Activated CD4-positive, alpha-beta T cell treated with anti-CD3 and anti-CD28 coated beads for 48 hours (primary cell): ENCODE measurements around the gene ANKRD49.
"Not testable (repeated sequence)": the region's sequence is repeated elsewhere in the genome, so short reads cannot be mapped to it uniquely, and the experiment has no call there.

Experiments used
- DNase-seq: peaks from one replicate; pipeline ENCODE4 v3.0.0-alpha.2; 2020

The ANKRD49 gene, protein sequence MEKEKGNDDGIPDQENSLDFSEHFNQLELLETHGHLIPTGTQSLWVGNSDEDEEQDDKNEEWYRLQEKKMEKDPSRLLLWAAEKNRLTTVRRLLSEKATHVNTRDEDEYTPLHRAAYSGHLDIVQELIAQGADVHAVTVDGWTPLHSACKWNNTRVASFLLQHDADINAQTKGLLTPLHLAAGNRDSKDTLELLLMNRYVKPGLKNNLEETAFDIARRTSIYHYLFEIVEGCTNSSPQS

GRCh38 chr11:94493281-94494125 lies at the start of gene ANKRD49, which contains the start of gene MRE11:
Gene ANKRD49, plus strand, starts transcription at chr11:94493984. Its CDS starts 2,710 bp downstream, at chr11:94496694.
Gene MRE11, minus strand, starts transcription at chr11:94493844. Its CDS starts 1,043 bp downstream, at chr11:94492801.
- peak; percentile 96 for DNase-seq

DNA sequence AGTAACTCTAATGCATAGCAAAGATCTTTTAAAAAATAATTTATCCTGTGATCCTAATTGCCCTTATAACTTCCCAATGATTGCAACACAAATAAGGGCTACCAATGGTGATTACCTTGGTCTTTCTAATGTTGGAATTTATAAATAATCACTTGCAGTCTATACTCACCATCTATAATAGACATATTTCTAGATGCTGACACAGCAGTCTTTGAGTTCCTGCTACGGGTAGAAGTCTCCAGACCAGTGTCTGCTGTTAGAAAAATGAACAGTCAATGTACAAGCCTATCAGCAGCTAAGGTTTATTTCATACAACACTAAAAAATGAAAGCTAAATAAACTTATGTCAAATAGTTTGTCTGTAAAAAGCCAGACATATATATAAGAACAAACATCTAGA lies 48.1 kb upstream of the ANKRD49 start:
- no peak for DNase-seq

DNA sequence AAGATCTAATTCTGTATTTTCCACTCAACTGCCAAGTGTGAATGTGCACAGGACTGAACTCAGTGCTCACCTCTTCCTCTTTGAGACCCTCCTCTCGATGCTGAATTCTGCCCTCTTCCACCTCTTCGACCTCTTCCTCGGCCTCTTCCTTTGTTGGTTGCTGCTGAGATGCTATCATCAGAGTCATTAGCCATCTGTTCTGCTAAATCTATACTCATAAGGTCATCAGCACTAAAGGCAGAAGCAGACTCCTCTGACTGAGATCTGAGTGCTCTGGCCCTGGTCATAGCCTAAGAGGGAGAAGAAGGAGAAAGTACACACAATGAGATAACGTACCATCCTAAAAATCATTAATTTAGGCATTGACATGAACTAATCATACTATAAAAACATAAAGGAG lies 46.6 kb upstream of the ANKRD49 start:
- DNase-seq, result no peak

DNA sequence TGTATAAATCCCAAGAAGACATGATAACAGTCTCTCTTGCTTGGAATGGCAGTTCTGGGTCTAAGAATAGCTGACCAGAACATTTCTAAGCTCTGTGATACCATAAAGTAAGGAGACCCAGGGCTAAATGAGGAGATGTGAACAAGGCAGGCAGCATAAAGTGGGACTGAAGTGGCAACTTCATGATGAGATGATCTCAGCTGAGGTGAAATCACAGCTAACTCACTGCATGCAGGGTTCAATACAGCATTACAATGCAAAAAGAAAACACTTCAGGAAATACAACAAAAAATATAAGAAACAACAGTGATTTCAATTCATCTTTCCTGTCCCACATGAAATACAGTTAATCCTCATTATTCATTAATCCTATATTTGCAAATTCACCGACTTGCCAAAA lies 44.8 kb upstream of the ANKRD49 start:
- no peak for DNase-seq

- DNase-seq, result no peak
Observed at GRCh38 chr11:94449437-94449836, 44.3 kb upstream of the ANKRD49 start.

GRCh38 chr11:94450048-94450447 lies 43.7 kb upstream of the ANKRD49 start:
- no peak for DNase-seq

DNA sequence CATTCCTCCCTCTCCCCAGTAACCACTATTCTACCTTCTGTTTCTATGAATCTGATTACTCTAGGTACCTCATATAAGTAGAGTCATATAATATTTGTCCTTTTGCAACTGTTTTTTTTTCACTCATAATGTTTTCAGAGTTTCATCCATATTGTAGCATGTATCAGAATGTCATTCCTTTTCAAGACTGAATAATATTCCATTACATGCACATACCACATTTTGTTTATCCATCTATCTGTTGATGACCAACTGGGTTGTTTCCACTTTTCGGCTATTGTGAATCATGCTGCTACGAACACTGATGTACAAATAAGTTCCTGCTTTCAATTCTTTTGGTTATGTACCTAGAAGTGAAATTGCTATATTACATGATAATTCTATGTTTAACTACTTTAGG lies 40.8 kb upstream of the ANKRD49 start:
- DNase-seq, result no peak

- no peak for DNase-seq
Observed at GRCh38 chr11:94454301-94454700, 39.5 kb upstream of the ANKRD49 start.

GRCh38 chr11:94455861-94456260 lies 37.9 kb upstream of the ANKRD49 start:
- no peak for DNase-seq

GRCh38 chr11:94457118-94458029 lies 36.4 kb upstream of the ANKRD49 start:
- DNase-seq, result no peak

DNA sequence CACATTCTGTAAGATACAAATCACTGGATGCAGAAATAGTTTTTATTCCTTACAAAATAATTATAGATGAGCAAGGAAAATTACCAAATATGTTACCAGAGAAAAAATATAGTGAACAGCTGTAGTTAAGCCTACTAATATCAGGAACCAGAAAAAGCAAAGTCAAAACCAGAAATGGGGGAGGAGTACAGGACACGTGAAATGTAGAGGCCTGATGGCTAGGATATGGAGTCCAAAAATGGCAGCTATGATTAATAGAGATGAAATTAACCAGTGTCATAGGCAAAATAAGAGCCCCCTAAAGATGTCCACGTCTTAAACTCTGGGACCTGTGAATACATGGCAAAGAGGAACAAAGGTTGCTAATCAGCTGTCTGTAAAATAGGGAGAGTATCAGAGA lies 34.2 kb upstream of the ANKRD49 start:
- no peak for DNase-seq

DNA sequence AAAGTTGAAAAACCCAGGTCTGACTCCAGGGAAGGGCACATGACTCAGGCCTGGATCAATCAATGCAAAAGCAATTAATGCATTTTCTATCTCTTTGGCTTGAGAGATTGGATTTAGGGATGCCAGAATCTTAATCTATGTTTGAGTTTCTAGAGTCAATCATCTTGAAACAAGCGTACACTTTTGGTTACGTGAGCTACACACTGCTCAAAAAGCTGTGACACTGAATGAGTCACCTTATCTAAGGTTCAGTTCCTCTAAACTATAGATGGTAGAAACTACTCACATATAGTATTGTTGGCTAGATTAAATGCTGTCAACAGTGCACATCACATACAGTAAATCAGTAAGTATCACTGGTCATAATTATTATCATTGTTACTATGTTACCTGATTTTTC lies 24.4 kb upstream of the ANKRD49 start:
- no peak for DNase-seq

DNA sequence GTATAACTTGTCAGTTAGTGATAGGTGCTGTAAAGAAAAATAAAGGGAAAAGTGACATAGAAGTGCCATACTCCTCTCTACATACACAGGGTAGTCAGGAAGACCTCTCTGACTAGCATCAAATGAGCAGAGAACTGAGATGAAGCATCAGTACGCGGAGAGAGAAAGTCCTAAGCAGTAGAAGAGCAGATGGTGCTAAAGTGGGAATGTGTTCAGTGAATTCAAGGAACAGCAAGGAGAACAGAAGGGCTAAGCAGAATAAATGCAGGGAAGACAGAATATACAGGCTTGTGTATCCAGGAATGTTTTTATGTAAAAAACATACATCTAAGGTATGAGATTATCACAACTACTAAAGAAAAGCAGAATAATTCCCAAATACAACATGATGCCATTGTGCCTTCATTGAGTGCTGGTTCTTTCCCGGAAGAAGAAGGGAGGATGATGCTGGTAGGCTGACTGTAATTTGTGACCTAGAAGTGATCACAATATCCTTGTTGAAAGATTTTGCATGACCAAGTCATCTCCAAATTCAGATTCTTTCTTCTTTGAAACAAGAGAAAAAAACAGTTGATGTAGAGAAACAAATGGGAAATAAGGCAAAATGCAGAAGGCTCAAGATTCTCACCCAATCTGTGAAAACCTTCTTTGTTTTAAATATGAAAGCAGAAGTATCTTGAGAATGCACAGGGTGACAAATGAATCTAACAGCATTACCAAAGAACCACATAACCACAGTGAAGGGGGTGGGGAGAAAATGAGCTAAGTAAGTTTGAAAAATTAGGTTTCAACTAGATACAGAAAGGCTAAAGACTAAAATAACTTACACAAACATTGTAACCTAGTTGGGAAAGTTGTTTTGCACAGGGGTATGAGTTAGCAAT lies 20.6 kb upstream of the ANKRD49 start:
- no peak for DNase-seq

GRCh38 chr11:94477624-94478023 lies 16.2 kb upstream of the ANKRD49 start:
- DNase-seq, result no peak

DNA sequence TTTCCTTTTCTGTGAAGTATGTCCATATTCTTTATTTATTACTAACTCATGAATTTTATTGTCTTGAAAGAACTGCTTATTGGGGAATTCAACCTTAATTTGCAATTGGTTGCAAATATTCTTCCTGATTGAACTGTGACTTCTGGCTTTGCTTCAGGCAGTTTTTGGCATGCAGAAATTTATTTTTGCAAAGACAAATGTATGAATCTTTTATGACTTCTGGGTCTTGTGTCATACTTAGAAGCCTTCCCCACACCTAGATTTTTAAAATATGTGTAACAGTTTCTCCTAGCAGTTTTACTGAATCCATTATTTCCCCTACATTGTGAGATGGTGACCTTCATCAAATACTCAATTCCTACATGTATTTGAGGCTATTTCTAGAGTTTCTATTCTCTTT lies 12.4 kb upstream of the ANKRD49 start:
- no peak for DNase-seq

DNA sequence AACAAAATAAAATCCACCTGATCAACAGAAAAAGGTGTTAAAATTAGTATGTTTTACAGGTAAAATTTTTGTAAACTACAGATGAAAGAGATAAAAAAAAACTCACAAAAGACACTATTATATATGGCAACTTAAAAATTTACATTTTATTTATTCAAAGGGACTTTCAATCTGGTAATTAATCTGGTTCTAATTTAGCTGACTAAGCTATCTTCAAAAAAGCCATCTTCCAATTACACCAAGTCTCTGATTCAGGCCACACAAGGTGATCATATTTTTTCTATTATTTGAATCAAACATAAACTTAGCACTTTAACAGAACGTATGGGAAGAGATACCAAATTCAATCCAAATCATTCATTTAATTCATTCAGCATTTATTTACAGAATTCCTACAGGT lies 7.7 kb upstream of the ANKRD49 start:
- DNase-seq, result no peak

GRCh38 chr11:94494126-94494680 lies 419 bp downstream of the ANKRD49 start:
- DNase-seq, result no peak

- no peak for DNase-seq
Observed at GRCh38 chr11:94500181-94500580, 6.4 kb downstream of the ANKRD49 start.

GRCh38 chr11:94501522-94501921 lies 7.7 kb downstream of the ANKRD49 start:
- DNase-seq, result no peak

GRCh38 chr11:94504689-94505293 lies 11.0 kb downstream of the ANKRD49 start:
- DNase-seq, result no peak

- not testable (repeated sequence) for DNase-seq
Observed at GRCh38 chr11:94506513-94506912, 12.7 kb downstream of the ANKRD49 start.
